ACC112 (cell line): ENCODE data around the gene SFXN1.
"Not testable (repeated sequence)": the region's sequence is repeated elsewhere in the genome, so short reads cannot be mapped to it uniquely, and the experiment has no call there.

Experiments used
- H2AFZ ChIP-seq: fragments of 200-600 bp; sonication (generic); one replicate; pipeline ENCODE4 v1.6.0; 2017; ENCODE audit warnings: antibody characterized with exemption, low read length; ENCODE audit not compliant: unreplicated experiment
- H3K27ac ChIP-seq: fragments of 200-600 bp; sonication (generic); 2 replicates; pipeline ENCODE4 v1.5.1; 2014; ENCODE audit warnings: low read depth, mild to moderate bottlenecking, antibody characterized with exemption, low read length, moderate library complexity
- H3K27me3 ChIP-seq: fragments of 200-600 bp; sonication (generic); 2 replicates; pipeline ENCODE4 v1.6.1; 2014; ENCODE audit warnings: mild to moderate bottlenecking, antibody characterized with exemption, low read length, moderate library complexity, mixed read lengths; ENCODE audit not compliant: insufficient read depth
- H3K36me3 ChIP-seq: fragments of 200-600 bp; sonication (generic); 2 replicates; pipeline ENCODE4 v1.6.1; 2016; ENCODE audit warnings: mild to moderate bottlenecking, antibody characterized with exemption, low read length, moderate library complexity, mixed read lengths; ENCODE audit not compliant: insufficient read depth
- H3K4me1 ChIP-seq: fragments of 200-600 bp; sonication (generic); one replicate; pipeline ENCODE4 v1.6.1; 2016; ENCODE audit warnings: low read length, mixed read lengths; ENCODE audit not compliant: insufficient read depth, unreplicated experiment, control insufficient read depth
- H3K4me3 ChIP-seq: fragments of 200-600 bp; sonication (generic); 2 replicates; pipeline ENCODE4 v1.5.1; 2014; ENCODE audit warnings: mild to moderate bottlenecking, low read depth, low read length
- H3K79me2 ChIP-seq: fragments of 200-600 bp; sonication (generic); one replicate; pipeline ENCODE4 v1.6.0; 2016; ENCODE audit warnings: low read length; ENCODE audit not compliant: control insufficient read depth, unreplicated experiment, insufficient read depth

The SFXN1 gene

GRCh38 chr5:175452166-175452565 lies 26.2 kb upstream of the SFXN1 start:
- Histone ChIP-seq H3K4me1 (no peaks in the 10 kb centered on the region), H3K36me3 (no peaks in the 10 kb centered on the region), H3K27me3 (peaks cover 88% of the 10 kb centered on the region), H3K79me2 (no peaks in the 10 kb centered on the region), H2AFZ (no peak overlapping the region), H3K4me3 (no peak overlapping the region), H3K27ac (no peak overlapping the region)

GRCh38 chr5:175454338-175454737 lies 24.0 kb upstream of the SFXN1 start:
- not testable (repeated sequence) for H3K36me3 ChIP-seq, H3K79me2 ChIP-seq, H2AFZ ChIP-seq, H3K27ac ChIP-seq, H3K4me3 ChIP-seq, H3K4me1 ChIP-seq
- peaks cover 89% of the 10 kb centered on the region for H3K27me3 ChIP-seq

GRCh38 chr5:175456105-175456742 lies 22.1 kb upstream of the SFXN1 start:
- H3K79me2 ChIP-seq: no peaks in the 10 kb centered on the region

GRCh38 chr5:175457466-175457865 lies 20.9 kb upstream of the SFXN1 start:
- Histone ChIP-seq H3K4me3 (no peak overlapping the region), H3K79me2 (no peaks in the 10 kb centered on the region), H3K27me3 (peaks cover 58% of the 10 kb centered on the region), H3K27ac (no peak overlapping the region), H3K36me3 (no peaks in the 10 kb centered on the region), H2AFZ (no peak overlapping the region), H3K4me1 (no peaks in the 10 kb centered on the region)

More at GRCh38 chr5:175456105-175456742, 22.1 kb upstream of the SFXN1 start:
- H3K4me1 ChIP-seq: no peaks in the 10 kb centered on the region
- no peaks in the 10 kb centered on the region for H3K36me3 ChIP-seq
- no peak overlapping the region for H3K4me3 ChIP-seq
- H3K27ac ChIP-seq: no peak overlapping the region
- no peak overlapping the region for H2AFZ ChIP-seq
- peaks cover 70% of the 10 kb centered on the region for H3K27me3 ChIP-seq

GRCh38 chr5:175460126-175460525 lies 18.2 kb upstream of the SFXN1 start:
- Histone ChIP-seq H2AFZ (no peak overlapping the region), H3K27ac (no peak overlapping the region), H3K79me2 (no peaks in the 10 kb centered on the region), H3K27me3 (peaks cover 42% of the 10 kb centered on the region), H3K36me3 (no peaks in the 10 kb centered on the region), H3K4me3 (no peak overlapping the region), H3K4me1 (no peaks in the 10 kb centered on the region)

- no peak overlapping the region for H3K4me3 ChIP-seq
- no peaks in the 10 kb centered on the region for H3K4me1 ChIP-seq
- H3K79me2 ChIP-seq: no peaks in the 10 kb centered on the region
- no peak overlapping the region for H3K27ac ChIP-seq
- H2AFZ ChIP-seq: no peak overlapping the region
- peaks cover 39% of the 10 kb centered on the region for H3K27me3 ChIP-seq
- no peaks in the 10 kb centered on the region for H3K36me3 ChIP-seq
Measured at GRCh38 chr5:175460552-175460951, 17.8 kb upstream of the SFXN1 start.

GRCh38 chr5:175461370-175461769 lies 17.0 kb upstream of the SFXN1 start:
- Histone ChIP-seq H3K27me3 (peaks cover 42% of the 10 kb centered on the region), H3K4me3 (no peak overlapping the region), H3K79me2 (no peaks in the 10 kb centered on the region), H3K4me1 (no peaks in the 10 kb centered on the region), H3K36me3 (no peaks in the 10 kb centered on the region), H3K27ac (no peak overlapping the region), H2AFZ (no peak overlapping the region)

GRCh38 chr5:175463641-175464040 lies 14.7 kb upstream of the SFXN1 start:
- H3K27me3 ChIP-seq: peaks cover 44% of the 10 kb centered on the region
- H3K36me3 ChIP-seq: no peaks in the 10 kb centered on the region
- no peaks in the 10 kb centered on the region for H3K79me2 ChIP-seq
- no peak overlapping the region for H3K27ac ChIP-seq
- no peaks in the 10 kb centered on the region for H3K4me1 ChIP-seq
- H3K4me3 ChIP-seq: no peak overlapping the region
- no peak overlapping the region for H2AFZ ChIP-seq

GRCh38 chr5:175464074-175464941 lies 14.1 kb upstream of the SFXN1 start:
- H2AFZ ChIP-seq: no peak overlapping the region
- no peak overlapping the region for H3K4me3 ChIP-seq
- H3K36me3 ChIP-seq: no peaks in the 10 kb centered on the region
- peaks cover 44% of the 10 kb centered on the region for H3K27me3 ChIP-seq
- H3K4me1 ChIP-seq: no peaks in the 10 kb centered on the region
- no peak overlapping the region for H3K27ac ChIP-seq
- no peaks in the 10 kb centered on the region for H3K79me2 ChIP-seq

- H3K27me3 ChIP-seq: peaks cover 50% of the 10 kb centered on the region
- H2AFZ ChIP-seq: no peak overlapping the region
- no peaks in the 10 kb centered on the region for H3K79me2 ChIP-seq
- no peak overlapping the region for H3K27ac ChIP-seq
- H3K36me3 ChIP-seq: no peaks in the 10 kb centered on the region
- no peak overlapping the region for H3K4me3 ChIP-seq
- no peaks in the 10 kb centered on the region for H3K4me1 ChIP-seq
Measured at GRCh38 chr5:175464942-175465233, 13.5 kb upstream of the SFXN1 start.

- Histone ChIP-seq H3K27ac (no peak overlapping the region), H3K27me3 (peaks cover 52% of the 10 kb centered on the region), H2AFZ (no peak overlapping the region), H3K79me2 (no peaks in the 10 kb centered on the region), H3K4me3 (no peak overlapping the region), H3K4me1 (no peaks in the 10 kb centered on the region), H3K36me3 (no peaks in the 10 kb centered on the region)
Measured at GRCh38 chr5:175465282-175465681, 13.1 kb upstream of the SFXN1 start.
